GM06990 (cell line): ENCODE results near the gene RIOK2.

Experiments
- DNase-seq: peaks from one replicate; pipeline ENCODE4 v3.0.0-alpha.2; 2011; ENCODE audit not compliant: insufficient read length; ENCODE audit errors: extremely low read depth
- H3K27me3 ChIP-seq: replicated peaks from 2 replicates; pipeline ENCODE4 v1.6.0; 2011; ENCODE audit warnings: low read length; ENCODE audit not compliant: control insufficient read depth, insufficient read depth
- H3K36me3 ChIP-seq: 2 replicates; pipeline ENCODE4 v1.5.1; 2011; ENCODE audit warnings: low read length; ENCODE audit not compliant: control insufficient read depth, insufficient read depth
- H3K4me3 ChIP-seq: replicated peaks from 2 replicates; pipeline ENCODE4 v1.5.1; 2011; ENCODE audit warnings: low read depth, mild to moderate bottlenecking, control low read depth, low read length
- TF ChIP-seq, protein P1 (sequence below): IDR thresholded peaks from 2 replicates; pipeline ENCODE4 v1.5.1; 2011; ENCODE audit warnings: low read length, control low read depth, mild to moderate bottlenecking, inconsistent platforms; ENCODE audit not compliant: insufficient read depth, poor library complexity, severe bottlenecking

RIOK2 gene

DNA sequence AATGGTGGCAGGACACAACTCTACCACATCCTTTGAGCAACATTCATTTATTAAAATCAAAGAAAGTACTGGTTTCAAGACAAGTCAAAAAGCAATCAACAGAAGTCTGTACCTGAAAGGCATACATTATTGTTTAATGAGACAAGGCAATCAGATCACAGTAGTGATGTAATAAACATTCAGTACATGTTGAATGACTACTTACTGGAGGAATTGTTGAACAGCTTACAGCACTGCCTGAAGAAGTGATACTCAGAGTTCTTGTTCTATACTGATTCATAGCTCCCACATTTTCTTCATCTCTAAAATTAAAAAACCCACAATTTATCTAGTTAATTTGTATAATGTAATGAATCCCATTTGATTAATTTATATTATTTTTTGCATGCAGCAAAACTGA, 18.2 kb downstream of the RIOK2 start:
- Histone ChIP-seq H3K4me3 (no peak overlapping the region), H3K27me3 (no peaks in the 10 kb centered on the region), H3K36me3 (peaks cover 6% of the 10 kb centered on the region)
- TF ChIP-seq, protein P1, sequence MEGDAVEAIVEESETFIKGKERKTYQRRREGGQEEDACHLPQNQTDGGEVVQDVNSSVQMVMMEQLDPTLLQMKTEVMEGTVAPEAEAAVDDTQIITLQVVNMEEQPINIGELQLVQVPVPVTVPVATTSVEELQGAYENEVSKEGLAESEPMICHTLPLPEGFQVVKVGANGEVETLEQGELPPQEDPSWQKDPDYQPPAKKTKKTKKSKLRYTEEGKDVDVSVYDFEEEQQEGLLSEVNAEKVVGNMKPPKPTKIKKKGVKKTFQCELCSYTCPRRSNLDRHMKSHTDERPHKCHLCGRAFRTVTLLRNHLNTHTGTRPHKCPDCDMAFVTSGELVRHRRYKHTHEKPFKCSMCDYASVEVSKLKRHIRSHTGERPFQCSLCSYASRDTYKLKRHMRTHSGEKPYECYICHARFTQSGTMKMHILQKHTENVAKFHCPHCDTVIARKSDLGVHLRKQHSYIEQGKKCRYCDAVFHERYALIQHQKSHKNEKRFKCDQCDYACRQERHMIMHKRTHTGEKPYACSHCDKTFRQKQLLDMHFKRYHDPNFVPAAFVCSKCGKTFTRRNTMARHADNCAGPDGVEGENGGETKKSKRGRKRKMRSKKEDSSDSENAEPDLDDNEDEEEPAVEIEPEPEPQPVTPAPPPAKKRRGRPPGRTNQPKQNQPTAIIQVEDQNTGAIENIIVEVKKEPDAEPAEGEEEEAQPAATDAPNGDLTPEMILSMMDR = no peak
- no peak for DNase-seq

- Histone ChIP-seq H3K36me3 (peaks cover 11% of the 10 kb centered on the region), H3K4me3 (no peak overlapping the region), H3K27me3 (no peaks in the 10 kb centered on the region)
- TF ChIP-seq, protein P1 = no peak
- DNase-seq = no peak
These were observed 19.2 kb downstream of the RIOK2 start for GRCh38 chr5:97163790-97164285.

GRCh38 chr5:97163360-97163764, 19.7 kb downstream of the RIOK2 start:
- no peaks in the 10 kb centered on the region for H3K27me3 ChIP-seq
- peaks cover 11% of the 10 kb centered on the region for H3K36me3 ChIP-seq
- DNase-seq = no peak
- TF ChIP-seq, protein P1 = peak; percentile 47
- H3K4me3 ChIP-seq = no peak overlapping the region

DNA sequence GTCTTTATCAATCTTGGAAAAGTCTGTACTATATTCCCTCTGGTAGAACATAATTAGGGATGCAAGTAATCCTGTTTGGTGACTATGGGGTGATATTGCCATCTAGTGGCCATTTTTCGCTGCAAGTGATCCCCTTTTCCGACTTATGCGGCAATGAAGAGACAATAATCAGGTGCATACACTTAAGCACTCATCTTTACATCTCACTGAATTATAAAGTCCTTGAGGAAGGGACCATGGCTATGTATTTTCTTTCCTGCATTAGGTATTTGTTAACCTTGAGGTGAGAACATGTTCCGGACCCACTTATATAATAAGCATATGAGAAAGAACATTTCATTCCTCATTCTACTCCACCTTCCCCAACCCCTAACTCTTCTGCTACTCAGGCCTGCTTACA, 21.0 kb downstream of the RIOK2 start:
- no peak for DNase-seq
- H3K27me3 ChIP-seq = no peaks in the 10 kb centered on the region
- peaks cover 11% of the 10 kb centered on the region for H3K36me3 ChIP-seq
- H3K4me3 ChIP-seq = no peak overlapping the region
- TF ChIP-seq, protein P1 = peak; percentile 83

- Histone ChIP-seq H3K4me3 (no peak overlapping the region), H3K27me3 (no peaks in the 10 kb centered on the region), H3K36me3 (peaks cover 9% of the 10 kb centered on the region)
- TF ChIP-seq, protein P1 = no peak
- no peak for DNase-seq
These were observed 25.4 kb downstream of the RIOK2 start for GRCh38 chr5:97157689-97158088.

DNA sequence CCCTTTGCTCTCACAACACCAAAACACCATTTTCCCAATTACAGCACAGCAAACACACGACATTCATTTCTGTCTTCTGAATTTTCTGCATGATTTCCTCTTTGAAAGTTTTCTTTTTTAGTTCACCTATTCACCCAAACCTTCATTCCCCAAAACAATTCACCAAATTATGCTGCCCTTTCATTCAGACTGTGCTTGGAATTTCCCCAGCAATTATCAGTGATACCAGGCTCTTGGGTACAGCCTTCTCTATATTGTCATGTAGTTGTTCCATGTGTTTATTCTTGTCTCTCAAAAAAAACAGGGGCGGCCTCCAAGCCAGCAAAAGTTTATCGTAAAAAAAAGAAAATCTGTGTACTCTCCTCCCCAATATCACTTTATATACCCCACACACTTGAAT, 31.7 kb downstream of the RIOK2 start:
- DNase-seq = no peak
- TF ChIP-seq, protein P1 = no peak
- Histone ChIP-seq H3K36me3 (no peaks in the 10 kb centered on the region), H3K4me3 (no peak overlapping the region), H3K27me3 (no peaks in the 10 kb centered on the region)
